Renal cortex interstitium (tissue), 11 donors: ENCODE results near the gene S1PR2. TPM values are rescaled to one million over a fixed set of nuclear protein-coding genes. Genes with fewer than 3 reads are reported as not detected.
"Not testable (repeated sequence)": the region's sequence is repeated elsewhere in the genome, so short reads cannot be mapped to it uniquely, and the experiment has no call there.

Experiments used
- DNase-seq, 11 donors: peaks; one replicate each; pipeline ENCODE4 v3.0.0-alpha.2; 2013; ENCODE audit warnings: low read depth in 9 of 11, low spot score in 4 of 11; ENCODE audit errors: extremely low read depth in 1 of 11
- polyA plus RNA-seq, 3 donors: library from polyadenylated mRNA; unstranded; fragments of 120-200 nt; gene quantifications; one replicate each; pipeline ENCODE4 v1.2.1, GENCODE V29; 2013; ENCODE audit not compliant: insufficient read length in 3 of 3

S1PR2 gene
- polyA plus RNA-seq, 3 donors: 10.2 to 13.0 (median 12.2) TPM

- DNase-seq: not testable (repeated sequence)
Observed at GRCh38 chr19:10180024-10180423, 51.1 kb downstream of the S1PR2 start.

GRCh38 chr19:10173527-10173926 is 57.6 kb downstream of the S1PR2 start:
- no peak for DNase-seq

Other genes starting within 250 kb of the S1PR2 start
- 1 to 10 TPM in 1 of 3 donors, under 1 TPM in 2; 0.56 to 1.7 (median 0.96) TPM for gene COL5A3, start 220.8 kb downstream of the S1PR2 start, polyA plus RNA-seq
- under 1 TPM in 1 of 3 donors, not detected in 2; 0.27 TPM for gene RDH8, start 217.8 kb downstream of the S1PR2 start, polyA plus RNA-seq
- 10 to 100 TPM; 24.1 to 31.0 (median 25.9) TPM for gene SHFL, start 145.0 kb downstream of the S1PR2 start, polyA plus RNA-seq
- gene ANGPTL6, start 128.7 kb downstream of the S1PR2 start, polyA plus RNA-seq: 1 to 10 TPM; 1.4 to 2.9 (median 2.9) TPM
- 10 to 100 TPM; 24.7 to 38.9 (median 34.5) TPM for gene PPAN, start 125.0 kb downstream of the S1PR2 start, polyA plus RNA-seq
- gene P2RY11, start 119.6 kb downstream of the S1PR2 start, polyA plus RNA-seq: 10 to 100 TPM; 11.1 to 16.8 (median 14.6) TPM
- gene EIF3G, start 111.4 kb downstream of the S1PR2 start, polyA plus RNA-seq: 100 to 1,000 TPM; 194 to 214 (median 205) TPM
- 100 to 1,000 TPM; 103 to 131 (median 113) TPM for gene DNMT1, start 36.4 kb downstream of the S1PR2 start, polyA plus RNA-seq
- gene MRPL4, start 20.9 kb upstream of the S1PR2 start, polyA plus RNA-seq: 10 to 100 TPM; 32.0 to 51.4 (median 50.5) TPM
- gene ICAM1, start 39.8 kb upstream of the S1PR2 start, polyA plus RNA-seq: 1 to 10 TPM; 5.3 to 6.7 (median 6.7) TPM
- gene ICAM4, start 55.6 kb upstream of the S1PR2 start, polyA plus RNA-seq: under 1 TPM; 0.22 to 0.44 (median 0.24) TPM
- gene ICAM5, start 58.6 kb upstream of the S1PR2 start, polyA plus RNA-seq: under 1 TPM; 0.12 to 0.42 (median 0.24) TPM
- 1 to 10 TPM; 5.6 to 9.7 (median 6.3) TPM for gene ZGLP1, start 78.5 kb upstream of the S1PR2 start, polyA plus RNA-seq
- gene FDX2, start 84.7 kb upstream of the S1PR2 start, polyA plus RNA-seq: 10 to 100 TPM; 14.5 to 23.3 (median 20.6) TPM
- 10 to 100 TPM; 21.0 to 38.9 (median 37.3) TPM for gene RAVER1, start 102.2 kb upstream of the S1PR2 start, polyA plus RNA-seq
- gene ICAM3, start 108.3 kb upstream of the S1PR2 start, polyA plus RNA-seq: 10 to 100 TPM in 1 of 3 donors, 1 to 10 TPM in 2; 8.2 to 10.4 (median 10.0) TPM
- 100 to 1,000 TPM; 101 to 151 (median 123) TPM for gene TYK2, start 149.2 kb upstream of the S1PR2 start, polyA plus RNA-seq
- gene CDC37, start 172.2 kb upstream of the S1PR2 start, polyA plus RNA-seq: 100 to 1,000 TPM; 132 to 185 (median 178) TPM
- gene PDE4A, start 189.2 kb upstream of the S1PR2 start, polyA plus RNA-seq: 1 to 10 TPM; 1.9 to 5.1 (median 2.1) TPM